ENCODE data around the gene DCX.

DCX gene

GRCh38 chrX:111302284-111302683 lies 109.7 kb downstream of the DCX start:
- DNase-seq: no peak

- DNase-seq: no peak
Observed at GRCh38 chrX:111288841-111289240, 123.2 kb downstream of the DCX start.

GRCh38 chrX:111284631-111285293 lies 127.2 kb downstream of the DCX start:
- DNase-seq: no peak

- no peak for DNase-seq
Observed at GRCh38 chrX:111283446-111283845, 128.5 kb downstream of the DCX start.

- DNase-seq: no peak
Observed at GRCh38 chrX:111282991-111283390, 129.0 kb downstream of the DCX start.

GRCh38 chrX:111282139-111282538 lies 129.9 kb downstream of the DCX start:
- DNase-seq: no peak

- no peak for DNase-seq
Observed at GRCh38 chrX:111270339-111270738, 141.7 kb downstream of the DCX start, which contains the start of gene CAPN6. Gene CAPN6 (minus strand): TSS chrX:111270483. CDS start chrX:111263936, 6,547 bp downstream.

GRCh38 chrX:111268506-111268905 lies 143.5 kb downstream of the DCX start:
- DNase-seq: no peak

- DNase-seq: no peak
Observed at GRCh38 chrX:111265486-111265885, 146.5 kb downstream of the DCX start.

- no peak for DNase-seq
Observed at GRCh38 chrX:111264385-111264784, 147.6 kb downstream of the DCX start.

GRCh38 chrX:111262086-111262485 lies 149.9 kb downstream of the DCX start:
- no peak for DNase-seq

- no peak for DNase-seq
Observed at GRCh38 chrX:111260451-111260850, 151.5 kb downstream of the DCX start.

GRCh38 chrX:111259559-111259958 lies 152.4 kb downstream of the DCX start:
- no peak for DNase-seq

GRCh38 chrX:111257733-111258132 lies 154.3 kb downstream of the DCX start:
- DNase-seq: no peak

- DNase-seq: no peak
Observed at GRCh38 chrX:111254896-111255693, 156.9 kb downstream of the DCX start.

GRCh38 chrX:111244235-111244750 lies 167.7 kb downstream of the DCX start:
- no peak for DNase-seq

Measured in DMS153 (cell line).